ENCODE measurements around the gene CCDC152. TPM values are rescaled to one million over a fixed set of nuclear protein-coding genes. Genes with fewer than 3 reads are reported as not detected.

Gene CCDC152
- total and polyA plus RNA-seq, 2 of the 13 experiments (the other 11 are each of a cell fraction or from before 2014, with no cell fraction given), result 0.20 to 0.36 TPM

DNA sequence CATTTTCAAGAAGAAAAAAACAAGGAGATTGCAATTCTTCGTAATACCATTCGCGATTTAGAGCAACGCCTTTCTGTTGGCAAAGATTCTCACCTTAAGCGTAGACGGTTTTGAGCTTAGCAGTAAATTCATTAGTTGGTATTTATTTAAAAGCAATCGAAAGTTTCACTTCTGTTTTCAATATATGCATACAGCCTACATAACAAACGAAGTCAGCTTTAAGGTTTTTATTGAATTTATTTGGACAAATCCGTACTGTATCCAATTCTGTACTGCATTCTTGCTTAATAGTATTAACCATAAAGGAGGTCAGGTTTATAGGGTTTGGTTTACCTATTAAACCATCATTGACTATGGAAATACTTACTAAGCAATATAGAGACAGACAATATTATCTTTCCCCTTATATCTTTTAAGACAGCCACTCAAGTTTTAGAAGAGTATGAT lies 43.1 kb downstream of the CCDC152 start (continued):
- TF ChIP-seq, protein P1, sequence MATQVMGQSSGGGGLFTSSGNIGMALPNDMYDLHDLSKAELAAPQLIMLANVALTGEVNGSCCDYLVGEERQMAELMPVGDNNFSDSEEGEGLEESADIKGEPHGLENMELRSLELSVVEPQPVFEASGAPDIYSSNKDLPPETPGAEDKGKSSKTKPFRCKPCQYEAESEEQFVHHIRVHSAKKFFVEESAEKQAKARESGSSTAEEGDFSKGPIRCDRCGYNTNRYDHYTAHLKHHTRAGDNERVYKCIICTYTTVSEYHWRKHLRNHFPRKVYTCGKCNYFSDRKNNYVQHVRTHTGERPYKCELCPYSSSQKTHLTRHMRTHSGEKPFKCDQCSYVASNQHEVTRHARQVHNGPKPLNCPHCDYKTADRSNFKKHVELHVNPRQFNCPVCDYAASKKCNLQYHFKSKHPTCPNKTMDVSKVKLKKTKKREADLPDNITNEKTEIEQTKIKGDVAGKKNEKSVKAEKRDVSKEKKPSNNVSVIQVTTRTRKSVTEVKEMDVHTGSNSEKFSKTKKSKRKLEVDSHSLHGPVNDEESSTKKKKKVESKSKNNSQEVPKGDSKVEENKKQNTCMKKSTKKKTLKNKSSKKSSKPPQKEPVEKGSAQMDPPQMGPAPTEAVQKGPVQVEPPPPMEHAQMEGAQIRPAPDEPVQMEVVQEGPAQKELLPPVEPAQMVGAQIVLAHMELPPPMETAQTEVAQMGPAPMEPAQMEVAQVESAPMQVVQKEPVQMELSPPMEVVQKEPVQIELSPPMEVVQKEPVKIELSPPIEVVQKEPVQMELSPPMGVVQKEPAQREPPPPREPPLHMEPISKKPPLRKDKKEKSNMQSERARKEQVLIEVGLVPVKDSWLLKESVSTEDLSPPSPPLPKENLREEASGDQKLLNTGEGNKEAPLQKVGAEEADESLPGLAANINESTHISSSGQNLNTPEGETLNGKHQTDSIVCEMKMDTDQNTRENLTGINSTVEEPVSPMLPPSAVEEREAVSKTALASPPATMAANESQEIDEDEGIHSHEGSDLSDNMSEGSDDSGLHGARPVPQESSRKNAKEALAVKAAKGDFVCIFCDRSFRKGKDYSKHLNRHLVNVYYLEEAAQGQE (IDR thresholded peaks at IDR 0.05; ENCODE audit: borderline replicate concordance in 1 of 2, low read depth in 1 of 2, low read length in 2 of 2), result no peak
- TF ChIP-seq PAF1 (CRISPR knock-in tag; IDR thresholded peaks at IDR 0.05) (peak; percentile 96), FOXA1 (IDR thresholded peaks at IDR 0.05) (no peak), FOXA1 (CRISPR knock-in tag; IDR thresholded peaks at IDR 0.05) (no peak), ZNF709 (CRISPR knock-in tag; IDR thresholded peaks at IDR 0.05) (no peak), NR2F2 (IDR thresholded peaks at IDR 0.05; ENCODE audit: borderline replicate concordance, low read depth) (no peak; the same call in 1 of the 2 replicates), ZNF143 (CRISPR knock-in tag; IDR thresholded peaks at IDR 0.05) (no peak), CREB1 (IDR thresholded peaks at IDR 0.05) (no peak), CREB1 (CRISPR knock-in tag; IDR thresholded peaks at IDR 0.05) (peak; percentile 7; the same call in 1 of the 2 replicates), ZNF282 (IDR thresholded peaks at IDR 0.05; ENCODE audit: partially characterized antibody) (no peak), ZNF160 (CRISPR knock-in tag; IDR thresholded peaks at IDR 0.05) (no peak), ISL2 (CRISPR knock-in tag; IDR thresholded peaks at IDR 0.05) (0 out of 2 replicates have a peak, but pooled peaks have one; percentile 10), IRF2 (CRISPR knock-in tag; IDR thresholded peaks at IDR 0.05) (no peak), KMT2A (CRISPR knock-in tag; IDR thresholded peaks at IDR 0.05) (no peak)
- TF ChIP-seq, protein P2, sequence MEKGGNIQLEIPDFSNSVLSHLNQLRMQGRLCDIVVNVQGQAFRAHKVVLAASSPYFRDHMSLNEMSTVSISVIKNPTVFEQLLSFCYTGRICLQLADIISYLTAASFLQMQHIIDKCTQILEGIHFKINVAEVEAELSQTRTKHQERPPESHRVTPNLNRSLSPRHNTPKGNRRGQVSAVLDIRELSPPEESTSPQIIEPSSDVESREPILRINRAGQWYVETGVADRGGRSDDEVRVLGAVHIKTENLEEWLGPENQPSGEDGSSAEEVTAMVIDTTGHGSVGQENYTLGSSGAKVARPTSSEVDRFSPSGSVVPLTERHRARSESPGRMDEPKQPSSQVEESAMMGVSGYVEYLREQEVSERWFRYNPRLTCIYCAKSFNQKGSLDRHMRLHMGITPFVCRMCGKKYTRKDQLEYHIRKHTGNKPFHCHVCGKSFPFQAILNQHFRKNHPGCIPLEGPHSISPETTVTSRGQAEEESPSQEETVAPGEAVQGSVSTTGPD (CRISPR knock-in tag; IDR thresholded peaks at IDR 0.05), result no peak
- TF ChIP-seq, protein P3, sequence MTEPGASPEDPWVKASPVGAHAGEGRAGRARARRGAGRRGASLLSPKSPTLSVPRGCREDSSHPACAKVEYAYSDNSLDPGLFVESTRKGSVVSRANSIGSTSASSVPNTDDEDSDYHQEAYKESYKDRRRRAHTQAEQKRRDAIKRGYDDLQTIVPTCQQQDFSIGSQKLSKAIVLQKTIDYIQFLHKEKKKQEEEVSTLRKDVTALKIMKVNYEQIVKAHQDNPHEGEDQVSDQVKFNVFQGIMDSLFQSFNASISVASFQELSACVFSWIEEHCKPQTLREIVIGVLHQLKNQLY (CRISPR knock-in tag; IDR thresholded peaks at IDR 0.05), result peak; percentile 30; the same call in 1 of the 2 replicates
- TF ChIP-seq, protein P4, sequence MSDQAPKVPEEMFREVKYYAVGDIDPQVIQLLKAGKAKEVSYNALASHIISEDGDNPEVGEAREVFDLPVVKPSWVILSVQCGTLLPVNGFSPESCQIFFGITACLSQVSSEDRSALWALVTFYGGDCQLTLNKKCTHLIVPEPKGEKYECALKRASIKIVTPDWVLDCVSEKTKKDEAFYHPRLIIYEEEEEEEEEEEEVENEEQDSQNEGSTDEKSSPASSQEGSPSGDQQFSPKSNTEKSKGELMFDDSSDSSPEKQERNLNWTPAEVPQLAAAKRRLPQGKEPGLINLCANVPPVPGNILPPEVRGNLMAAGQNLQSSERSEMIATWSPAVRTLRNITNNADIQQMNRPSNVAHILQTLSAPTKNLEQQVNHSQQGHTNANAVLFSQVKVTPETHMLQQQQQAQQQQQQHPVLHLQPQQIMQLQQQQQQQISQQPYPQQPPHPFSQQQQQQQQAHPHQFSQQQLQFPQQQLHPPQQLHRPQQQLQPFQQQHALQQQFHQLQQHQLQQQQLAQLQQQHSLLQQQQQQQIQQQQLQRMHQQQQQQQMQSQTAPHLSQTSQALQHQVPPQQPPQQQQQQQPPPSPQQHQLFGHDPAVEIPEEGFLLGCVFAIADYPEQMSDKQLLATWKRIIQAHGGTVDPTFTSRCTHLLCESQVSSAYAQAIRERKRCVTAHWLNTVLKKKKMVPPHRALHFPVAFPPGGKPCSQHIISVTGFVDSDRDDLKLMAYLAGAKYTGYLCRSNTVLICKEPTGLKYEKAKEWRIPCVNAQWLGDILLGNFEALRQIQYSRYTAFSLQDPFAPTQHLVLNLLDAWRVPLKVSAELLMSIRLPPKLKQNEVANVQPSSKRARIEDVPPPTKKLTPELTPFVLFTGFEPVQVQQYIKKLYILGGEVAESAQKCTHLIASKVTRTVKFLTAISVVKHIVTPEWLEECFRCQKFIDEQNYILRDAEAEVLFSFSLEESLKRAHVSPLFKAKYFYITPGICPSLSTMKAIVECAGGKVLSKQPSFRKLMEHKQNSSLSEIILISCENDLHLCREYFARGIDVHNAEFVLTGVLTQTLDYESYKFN (CRISPR knock-in tag; conservative IDR thresholded peaks at IDR 0.05), result no peak
- TF ChIP-seq, protein P5, sequence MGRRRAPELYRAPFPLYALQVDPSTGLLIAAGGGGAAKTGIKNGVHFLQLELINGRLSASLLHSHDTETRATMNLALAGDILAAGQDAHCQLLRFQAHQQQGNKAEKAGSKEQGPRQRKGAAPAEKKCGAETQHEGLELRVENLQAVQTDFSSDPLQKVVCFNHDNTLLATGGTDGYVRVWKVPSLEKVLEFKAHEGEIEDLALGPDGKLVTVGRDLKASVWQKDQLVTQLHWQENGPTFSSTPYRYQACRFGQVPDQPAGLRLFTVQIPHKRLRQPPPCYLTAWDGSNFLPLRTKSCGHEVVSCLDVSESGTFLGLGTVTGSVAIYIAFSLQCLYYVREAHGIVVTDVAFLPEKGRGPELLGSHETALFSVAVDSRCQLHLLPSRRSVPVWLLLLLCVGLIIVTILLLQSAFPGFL (CRISPR knock-in tag; IDR thresholded peaks at IDR 0.05), result no peak
- TF ChIP-seq, protein P6, sequence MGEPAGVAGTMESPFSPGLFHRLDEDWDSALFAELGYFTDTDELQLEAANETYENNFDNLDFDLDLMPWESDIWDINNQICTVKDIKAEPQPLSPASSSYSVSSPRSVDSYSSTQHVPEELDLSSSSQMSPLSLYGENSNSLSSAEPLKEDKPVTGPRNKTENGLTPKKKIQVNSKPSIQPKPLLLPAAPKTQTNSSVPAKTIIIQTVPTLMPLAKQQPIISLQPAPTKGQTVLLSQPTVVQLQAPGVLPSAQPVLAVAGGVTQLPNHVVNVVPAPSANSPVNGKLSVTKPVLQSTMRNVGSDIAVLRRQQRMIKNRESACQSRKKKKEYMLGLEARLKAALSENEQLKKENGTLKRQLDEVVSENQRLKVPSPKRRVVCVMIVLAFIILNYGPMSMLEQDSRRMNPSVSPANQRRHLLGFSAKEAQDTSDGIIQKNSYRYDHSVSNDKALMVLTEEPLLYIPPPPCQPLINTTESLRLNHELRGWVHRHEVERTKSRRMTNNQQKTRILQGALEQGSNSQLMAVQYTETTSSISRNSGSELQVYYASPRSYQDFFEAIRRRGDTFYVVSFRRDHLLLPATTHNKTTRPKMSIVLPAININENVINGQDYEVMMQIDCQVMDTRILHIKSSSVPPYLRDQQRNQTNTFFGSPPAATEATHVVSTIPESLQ (CRISPR knock-in tag; conservative IDR thresholded peaks at IDR 0.05), result 0 out of 2 replicates have a peak, but pooled peaks have one; percentile 70

All from HepG2 (cell line).